SHP77 (cell line): ENCODE data around the gene COPS6.

Source experiments
- DNase-seq, 2 experiments: peaks; one replicate each; lab custom pipeline; 2025; lab: John Stamatoyannopoulos, UW

COPS6 gene

DNA sequence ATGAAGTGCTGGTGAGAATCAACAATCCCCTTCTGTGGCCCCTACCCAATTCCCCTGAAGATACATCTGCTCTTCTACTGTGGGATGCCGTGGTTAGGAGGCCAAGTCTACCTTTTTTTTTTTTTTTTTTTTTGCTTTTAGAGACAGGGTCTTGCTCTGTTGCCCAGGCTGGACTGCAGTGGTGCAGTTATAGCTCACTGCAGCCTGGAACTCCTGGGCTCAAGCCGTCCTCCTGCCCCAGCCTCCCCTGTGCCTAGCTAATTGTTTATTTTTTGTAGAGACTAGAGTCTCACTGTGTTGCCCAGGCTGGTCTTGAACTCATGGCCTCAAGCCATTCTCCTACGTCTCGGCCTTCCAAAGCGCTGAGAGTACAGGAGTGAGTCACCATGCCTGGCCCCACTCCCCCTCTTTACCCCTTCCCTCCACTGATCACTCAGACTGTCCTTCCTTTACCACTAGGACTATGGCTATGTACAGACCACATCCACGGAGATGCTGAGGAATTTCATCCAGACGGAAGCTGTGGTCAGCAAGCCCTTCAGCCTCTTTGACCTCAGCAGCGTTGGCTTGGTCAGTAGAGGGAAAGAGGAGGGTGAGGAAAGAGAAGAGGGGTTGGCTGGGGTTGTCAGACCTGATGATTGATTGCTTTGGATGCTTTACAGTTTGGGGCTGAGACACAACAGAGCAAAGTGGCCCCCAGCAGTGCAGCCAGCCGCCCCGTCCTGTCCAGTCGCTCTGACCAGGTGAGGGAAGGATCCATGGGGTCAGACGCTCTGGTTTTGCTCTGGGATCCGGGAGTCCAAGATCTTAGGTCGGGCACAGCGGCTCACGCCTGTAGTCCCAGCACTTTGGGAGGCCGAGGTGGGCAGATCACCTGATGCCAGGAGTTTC lies 14.4 kb downstream of the COPS6 start:
- no peak for DNase-seq

DNA sequence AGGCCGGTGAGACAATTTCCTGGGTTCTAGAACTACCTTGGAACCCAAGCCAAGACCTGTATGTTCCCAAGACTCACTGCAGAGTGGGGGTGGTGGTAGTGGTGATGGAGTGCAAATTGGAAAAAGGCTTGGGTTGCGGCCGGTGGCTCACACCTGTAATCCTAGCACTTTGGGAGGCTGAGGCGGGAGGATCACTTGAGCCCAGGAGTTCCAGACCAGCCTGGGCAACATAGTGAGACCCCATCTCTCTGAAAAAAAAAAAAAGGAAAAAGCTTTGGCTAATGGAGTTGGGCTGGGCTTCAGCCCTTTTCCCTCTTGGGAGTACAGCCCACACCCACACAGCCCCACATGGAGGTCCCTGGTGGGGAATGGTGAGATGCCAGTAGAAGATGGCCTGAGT lies 16.8 kb downstream of the COPS6 start:
- no peak for DNase-seq

DNA sequence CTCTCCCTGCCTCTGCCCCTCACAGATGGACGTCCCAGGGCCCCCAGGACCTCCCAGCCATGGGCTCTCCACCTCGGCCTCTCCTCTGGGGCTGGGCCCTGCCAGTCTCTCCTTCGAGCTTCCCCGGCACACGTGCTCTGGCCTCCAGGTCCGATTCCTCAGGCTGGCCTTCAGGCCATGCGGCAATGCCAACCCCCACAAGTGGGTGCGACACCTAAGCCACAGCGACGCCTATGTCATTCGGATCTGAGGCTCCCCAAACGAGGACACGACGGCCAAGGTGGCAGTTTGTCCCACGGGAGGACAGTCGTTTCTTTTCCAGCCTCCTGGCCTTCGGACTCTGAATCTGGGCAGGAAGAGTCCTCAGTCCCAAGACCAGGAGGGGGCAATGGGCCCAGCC lies 17.9 kb downstream of the COPS6 start:
- no peak for DNase-seq

GRCh38 chr7:100107125-100107737 lies 18.5 kb downstream of the COPS6 start:
- DNase-seq, result no peak

DNA sequence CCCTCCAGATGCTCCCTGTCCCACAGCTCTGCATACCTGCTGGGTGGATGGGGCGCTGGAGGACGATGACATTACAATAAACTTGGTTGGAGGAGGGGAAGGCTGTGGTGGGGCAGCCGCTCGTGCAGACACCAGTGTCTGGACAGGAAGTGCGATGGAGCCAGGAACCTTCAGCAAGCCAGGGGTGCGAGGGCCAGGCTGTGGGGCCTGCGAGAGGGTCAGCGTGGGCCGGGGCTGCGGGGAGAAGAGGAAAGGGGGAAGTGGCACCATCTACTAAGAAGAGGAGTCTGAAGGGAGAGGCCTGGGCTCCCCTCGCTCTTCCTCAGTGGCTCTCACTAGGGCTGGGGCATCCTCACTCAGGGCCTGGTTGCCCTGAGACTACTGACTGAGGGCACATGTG lies 19.1 kb downstream of the COPS6 start:
- DNase-seq, result no peak

GRCh38 chr7:100109521-100110163 lies 20.9 kb downstream of the COPS6 start:
- no peak for DNase-seq

DNA sequence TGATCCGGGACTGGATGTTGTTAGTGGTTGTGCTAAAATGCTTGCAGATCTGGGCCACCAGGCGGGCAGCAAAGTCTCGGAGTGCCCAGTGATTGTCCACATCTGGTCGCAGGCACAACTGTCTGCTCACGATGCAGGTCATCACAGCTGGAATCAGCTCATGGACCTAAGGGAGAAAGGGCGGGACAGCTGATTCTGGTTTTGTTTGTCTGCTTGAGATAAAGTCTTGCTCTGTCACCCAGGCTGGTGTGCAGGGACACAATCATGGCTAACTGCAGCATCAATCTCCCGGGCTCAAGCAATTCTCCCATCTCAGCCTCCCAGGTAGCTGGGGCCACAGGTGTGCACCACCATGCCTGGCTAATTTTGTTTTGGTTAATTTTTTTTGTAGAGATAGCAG lies 22.4 kb downstream of the COPS6 start:
- no peak for DNase-seq

- no peak for DNase-seq
Measured at GRCh38 chr7:100111914-100112313, 23.1 kb downstream of the COPS6 start.

- no peak for DNase-seq
Measured at GRCh38 chr7:100115026-100115425, 26.3 kb downstream of the COPS6 start.

GRCh38 chr7:100118388-100119071 lies 29.8 kb downstream of the COPS6 start:
- DNase-seq, result no peak

DNA sequence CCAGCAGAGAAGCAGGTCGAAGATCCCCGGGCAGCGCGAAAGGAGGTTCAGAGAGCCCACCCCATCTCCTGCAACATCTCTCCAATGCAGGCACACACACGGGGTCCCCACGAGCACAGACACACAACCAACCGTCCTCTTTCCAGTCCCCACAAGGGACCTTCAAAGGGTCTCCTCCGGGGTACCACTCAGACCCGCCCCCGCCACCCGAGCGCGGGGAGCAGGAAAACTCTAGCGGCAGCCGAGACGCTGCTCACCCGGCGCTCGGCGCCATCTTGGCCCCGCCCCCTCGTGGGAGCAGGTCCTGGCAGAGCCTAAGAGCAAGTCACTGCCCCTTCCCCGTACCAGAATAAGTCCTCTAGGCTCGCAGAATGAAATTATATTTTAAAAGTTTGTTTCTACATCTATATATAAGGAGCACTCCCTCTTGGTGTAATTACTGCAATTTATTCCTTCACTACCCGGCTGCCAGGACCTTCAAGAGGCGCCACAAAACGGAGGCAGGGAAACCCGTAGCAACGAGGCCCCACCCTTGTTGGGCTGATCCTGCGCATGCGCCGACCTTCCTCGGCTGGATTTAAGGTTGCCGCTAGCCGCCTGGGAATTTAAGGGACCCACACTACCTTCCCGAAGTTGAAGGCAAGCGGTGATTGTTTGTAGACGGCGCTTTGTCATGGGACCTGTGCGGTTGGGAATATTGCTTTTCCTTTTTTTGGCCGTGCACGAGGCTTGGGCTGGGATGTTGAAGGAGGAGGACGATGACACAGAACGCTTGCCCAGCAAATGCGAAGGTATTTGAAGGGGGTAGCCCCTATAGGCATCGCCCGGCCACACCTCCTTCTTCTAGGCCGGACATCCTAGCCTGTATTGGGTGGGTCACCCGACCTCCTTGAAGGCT lies 30.6 kb downstream of the COPS6 start, which contains the start of the genes CNPY4 and TAF6:
Gene CNPY4 (plus strand): TSS at position 563 of the 898 bp plus-strand sequence. CDS start 111 bp downstream, at position 674.
Gene TAF6 (minus strand): TSS at position 287 of the 898 bp plus-strand sequence. CDS start 5,149 bp downstream, outside the sequence.
- DNase-seq, result peak; percentile 87 to 89

- DNase-seq, result peak; percentile 35 to 56
Measured at GRCh38 chr7:100119970-100120732, 31.4 kb downstream of the COPS6 start.

- no peak for DNase-seq
Measured at GRCh38 chr7:100120733-100121036, 31.9 kb downstream of the COPS6 start.

GRCh38 chr7:100122067-100122466 lies 33.3 kb downstream of the COPS6 start:
- peak; percentile 92 to 93 for DNase-seq

DNA sequence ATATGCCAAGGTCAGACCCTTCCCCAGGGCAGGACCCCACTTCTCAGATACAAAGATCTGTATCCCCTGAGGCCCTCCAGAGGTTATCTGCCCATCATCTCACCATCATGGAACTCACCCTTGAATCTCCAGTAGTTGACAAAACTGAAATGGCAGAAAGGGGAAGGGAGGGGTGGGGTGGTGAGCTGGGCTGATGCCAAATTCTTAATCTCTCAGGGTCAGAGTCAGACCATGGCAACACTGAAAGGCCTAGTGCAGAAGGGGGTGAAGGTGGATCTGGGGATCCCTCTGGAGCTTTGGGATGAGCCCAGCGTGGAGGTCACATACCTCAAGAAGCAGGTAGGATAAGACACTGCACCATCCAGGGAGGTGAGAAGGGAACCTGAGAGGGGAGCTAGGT lies 33.8 kb downstream of the COPS6 start:
- DNase-seq, result no peak

DNA sequence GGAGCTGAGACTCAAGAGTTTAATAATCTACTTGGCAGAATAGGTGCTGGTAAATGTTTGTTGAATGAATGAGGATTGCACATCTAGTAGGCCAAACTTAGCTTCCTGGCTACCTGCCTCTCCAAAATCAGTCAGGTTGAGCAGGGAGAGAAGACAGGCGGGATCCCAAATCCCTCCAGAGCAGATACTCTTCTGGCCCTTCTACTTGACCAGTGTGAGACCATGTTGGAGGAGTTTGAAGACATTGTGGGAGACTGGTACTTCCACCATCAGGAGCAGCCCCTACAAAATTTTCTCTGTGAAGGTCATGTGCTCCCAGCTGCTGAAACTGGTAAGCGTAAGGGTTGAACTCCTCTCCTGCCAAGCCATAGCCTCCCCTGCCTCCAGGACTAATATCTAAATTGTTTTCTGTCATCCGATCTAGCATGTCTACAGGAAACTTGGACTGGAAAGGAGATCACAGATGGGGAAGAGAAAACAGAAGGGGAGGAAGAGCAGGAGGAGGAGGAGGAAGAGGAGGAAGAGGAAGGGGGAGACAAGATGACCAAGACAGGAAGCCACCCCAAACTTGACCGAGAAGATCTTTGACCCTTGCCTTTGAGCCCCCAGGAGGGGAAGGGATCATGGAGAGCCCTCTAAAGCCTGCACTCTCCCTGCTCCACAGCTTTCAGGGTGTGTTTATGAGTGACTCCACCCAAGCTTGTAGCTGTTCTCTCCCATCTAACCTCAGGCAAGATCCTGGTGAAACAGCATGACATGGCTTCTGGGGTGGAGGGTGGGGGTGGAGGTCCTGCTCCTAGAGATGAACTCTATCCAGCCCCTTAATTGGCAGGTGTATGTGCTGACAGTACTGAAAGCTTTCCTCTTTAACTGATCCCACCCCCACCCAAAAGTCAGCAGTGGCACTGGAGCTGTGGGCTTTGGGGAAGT lies 35.8 kb downstream of the COPS6 start:
- no peak for DNase-seq

- DNase-seq, result no peak
Measured at GRCh38 chr7:100126239-100126930, 37.6 kb downstream of the COPS6 start.

DNA sequence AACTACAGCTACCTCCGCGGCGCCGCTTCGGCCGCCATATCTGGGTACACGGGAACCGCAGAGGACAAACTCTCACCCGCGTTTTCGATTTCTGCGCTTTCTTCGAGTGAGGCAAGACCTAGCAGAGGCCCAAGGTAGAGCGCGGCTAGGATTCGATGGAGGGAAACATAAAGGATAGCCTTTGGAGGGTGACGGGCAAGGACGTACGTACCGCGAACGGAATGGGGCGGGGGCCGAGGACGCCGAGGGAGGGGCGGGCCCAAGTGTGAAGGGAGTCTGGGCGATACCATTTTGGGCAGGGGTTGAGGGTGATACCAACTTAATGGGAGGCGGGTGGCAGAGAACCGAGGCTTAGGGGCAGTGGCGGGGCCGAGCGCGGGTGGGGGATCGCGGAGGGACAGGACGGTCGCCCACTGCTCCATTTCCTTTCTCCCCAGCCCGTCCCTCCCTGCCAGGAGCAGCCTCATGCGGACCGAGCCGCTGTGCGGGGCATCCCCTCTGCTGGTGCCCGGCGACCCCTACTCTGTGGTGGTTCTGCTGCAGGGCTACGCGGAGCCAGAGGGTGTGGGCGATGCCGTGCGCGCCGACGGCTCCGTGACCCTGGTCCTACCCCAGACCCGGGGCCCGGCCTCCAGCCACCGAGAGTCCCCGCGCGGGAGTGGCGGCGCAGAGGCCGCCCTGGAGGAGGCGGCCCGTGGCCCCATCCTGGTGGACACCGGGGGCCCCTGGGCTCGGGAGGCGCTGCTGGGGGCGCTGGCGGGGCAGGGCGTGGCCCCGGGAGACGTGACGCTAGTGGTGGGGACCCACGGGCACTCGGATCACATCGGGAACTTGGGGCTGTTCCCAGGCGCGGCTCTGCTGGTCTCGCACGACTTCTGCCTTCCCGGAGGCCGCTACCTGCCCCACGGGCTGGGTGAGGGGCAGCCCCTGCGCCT lies 38.4 kb downstream of the COPS6 start, which contains the start of gene MBLAC1:
Gene MBLAC1 (plus strand): TSS at position 37 of the 935 bp plus-strand sequence. CDS start 429 bp downstream, at position 466.
- DNase-seq, result peak; percentile 71 to 81
